HFF-Myc (cell line): Measurements from ENCODE around the gene CCR6.

Experiments used
- DNase-seq: peaks from one replicate; pipeline ENCODE4 v3.0.0-alpha.2; 2011; ENCODE audit warnings: low read depth; ENCODE audit errors: extremely low read depth
- H3K4me3 ChIP-seq: replicated peaks from 2 replicates; pipeline ENCODE4 v1.5.1; 2011; ENCODE audit warnings: low read depth, mild to moderate bottlenecking, control low read depth, low read length
- CTCF ChIP-seq: IDR thresholded peaks from 2 replicates; pipeline ENCODE4 v1.5.1; 2012; ENCODE audit warnings: mild to moderate bottlenecking, low read depth, low read length, control low read depth; ENCODE audit errors: missing control alignments

Gene CCR6

GRCh38 chr6:167089243-167090142, 33.4 kb upstream of the CCR6 start:
- TF ChIP-seq CTCF = no peak
- DNase-seq = no peak
- no peak overlapping the region for H3K4me3 ChIP-seq

GRCh38 chr6:167090171-167090570, 32.7 kb upstream of the CCR6 start:
- no peak for TF ChIP-seq CTCF
- H3K4me3 ChIP-seq = no peak overlapping the region
- no peak for DNase-seq

- no peak overlapping the region for H3K4me3 ChIP-seq
- no peak for TF ChIP-seq CTCF
- DNase-seq = no peak
These were observed 31.7 kb upstream of the CCR6 start for GRCh38 chr6:167091026-167091804.

GRCh38 chr6:167091805-167092107, 31.1 kb upstream of the CCR6 start:
- TF ChIP-seq CTCF = no peak
- no peak for DNase-seq
- no peak overlapping the region for H3K4me3 ChIP-seq

GRCh38 chr6:167092672-167093339, 30.1 kb upstream of the CCR6 start:
- no peak for DNase-seq
- no peak overlapping the region for H3K4me3 ChIP-seq
- no peak for TF ChIP-seq CTCF

- no peak overlapping the region for H3K4me3 ChIP-seq
These were observed 29.4 kb upstream of the CCR6 start for GRCh38 chr6:167093406-167093921.

More at GRCh38 chr6:167093406-167093921, 29.4 kb upstream of the CCR6 start:
- no peak for TF ChIP-seq CTCF
- no peak for DNase-seq
